Adrenal gland (tissue), 12 donors: ENCODE results near the gene MINDY3. TPM values are rescaled to one million over a fixed set of nuclear protein-coding genes. Genes with fewer than 3 reads are reported as not detected.

Source experiments
- DNase-seq, 7 donors: peaks; one replicate each; pipeline ENCODE4 v3.0.0-alpha.2; 2019 to 2020
- H3K27ac ChIP-seq, 5 donors: fragments of 200-600 bp; sonication (generic) in 4 of 5; 1 replicate in 3 of 5; 2 replicates in 2 of 5; pipeline versions ENCODE4 v1.5.1 to v1.8.0; 2016 to 2020; ENCODE audit warnings: mild to moderate bottlenecking in 1 of 5
- H3K27me3 ChIP-seq: fragments of 200-600 bp; 2 replicates; pipeline ENCODE4 v1.8.0; 2021
- H3K36me3 ChIP-seq, 2 donors: fragments of 200-600 bp; replicated peaks in 1 of 2; 1 replicate in 1 of 2; 2 replicates in 1 of 2; pipeline versions ENCODE4 v1.5.1 to v1.8.0; 2018 to 2022
- H3K4me1 ChIP-seq, 2 donors: fragments of 200-600 bp; replicated peaks in 1 of 2; 1 replicate in 1 of 2; 2 replicates in 1 of 2; pipeline versions ENCODE4 v1.5.1 to v1.8.0; 2018 to 2021
- H3K4me3 ChIP-seq, 4 donors: fragments of 200-600 bp; sonication (generic) in 3 of 4; one replicate each; pipeline ENCODE4 v1.5.1; 2016 to 2018
- H3K9me3 ChIP-seq, 3 donors: fragments of 200-600 bp; sonication (generic) in 1 of 3; replicated peaks in 1 of 3; 1 replicate in 2 of 3; 2 replicates in 1 of 3; pipeline versions ENCODE4 v1.5.1 to v1.8.0; 2016 to 2021
- POLR2A ChIP-seq, 2 donors: fragments of 450-650 bp; IDR thresholded peaks; one replicate each; pipeline ENCODE4 v1.6.1; 2017; ENCODE audit warnings: antibody characterized with exemption in 2 of 2, mild to moderate bottlenecking in 2 of 2, moderate library complexity in 1 of 2
- WGBS, 4 donors: extraction: QIAGEN DNeasy Blood & Tissue Kit in 2 of 4; methylation state at CpG; one replicate each; pipeline versions ENCODE4 v1.1.5 to v1.1.7; 2013 to 2017; 5-methylcytosine and 5-hydroxymethylcytosine counted together
- intact Hi-C, 2 donors: fragments of 100-400 bp; cut with DNase I; formaldehyde crosslinking; loops; one replicate each; pipeline versions ENCODE4 v1.14.1 to v1.15.0; 2022 to 2023
- polyA plus RNA-seq, 3 donors: library from polyadenylated mRNA; stranded (reverse); fragments of 200-250 nt in 2 of 3; fragments of 350-450 nt in 1 of 3; fragmentation: Illumina TruSeq in 1 of 3; extraction: RNeasy Lipid Tissue Mini Kit (QIAGEN cat#74804) in 1 of 3; gene quantifications; one replicate each; pipeline ENCODE4 v1.2.3, GENCODE V29; 2013 to 2014
- total RNA-seq, 9 donors: library from RNA; depleted of rRNA in 4 of 9; stranded (reverse); fragments of >200 nt in 4 of 9; fragments of 120-200 nt in 1 of 9; fragmentation: NEBNext Ultra II Directional in 1 of 9; extraction: Animal tissue kit (Norgen Biotek cat#: 25700) in 1 of 9; gene quantifications; one replicate each; pipeline versions ENCODE4 v1.1.0 to v1.2.4, GENCODE V29; 2013 to 2023
- TF ChIP-seq, protein P1 (sequence below), 6 experiments: fragments of 450-650 bp in 4 of 6; fragments of 200-600 bp in 2 of 6; sonication (generic) in 1 of 6; IDR thresholded peaks; 1 replicate in 5 of 6; 2 replicates in 1 of 6; pipeline versions ENCODE4 v1.5.1 to v1.8.0; 2016 to 2021; ENCODE audit warnings: antibody characterized with exemption in 6 of 6, mild to moderate bottlenecking in 2 of 6, moderate library complexity in 1 of 6
- donor health status: healthy with polysubstance abuse.
- donor health status: Bipolar disorder and iron deficiency.
- donor health status: DM: yes; HTN: yes; CAD: no.
- donor health status: DM: no; HTN: no; CAD: no.
- donor health status: DM: no; HTN: no; CAD: no.
- donor health status: DM: yes; HTN: yes; CAD: no.

MINDY3 gene
- total and polyA plus RNA-seq, 12 donors = 16.7 to 40.3 (median 32.2) TPM

DNA sequence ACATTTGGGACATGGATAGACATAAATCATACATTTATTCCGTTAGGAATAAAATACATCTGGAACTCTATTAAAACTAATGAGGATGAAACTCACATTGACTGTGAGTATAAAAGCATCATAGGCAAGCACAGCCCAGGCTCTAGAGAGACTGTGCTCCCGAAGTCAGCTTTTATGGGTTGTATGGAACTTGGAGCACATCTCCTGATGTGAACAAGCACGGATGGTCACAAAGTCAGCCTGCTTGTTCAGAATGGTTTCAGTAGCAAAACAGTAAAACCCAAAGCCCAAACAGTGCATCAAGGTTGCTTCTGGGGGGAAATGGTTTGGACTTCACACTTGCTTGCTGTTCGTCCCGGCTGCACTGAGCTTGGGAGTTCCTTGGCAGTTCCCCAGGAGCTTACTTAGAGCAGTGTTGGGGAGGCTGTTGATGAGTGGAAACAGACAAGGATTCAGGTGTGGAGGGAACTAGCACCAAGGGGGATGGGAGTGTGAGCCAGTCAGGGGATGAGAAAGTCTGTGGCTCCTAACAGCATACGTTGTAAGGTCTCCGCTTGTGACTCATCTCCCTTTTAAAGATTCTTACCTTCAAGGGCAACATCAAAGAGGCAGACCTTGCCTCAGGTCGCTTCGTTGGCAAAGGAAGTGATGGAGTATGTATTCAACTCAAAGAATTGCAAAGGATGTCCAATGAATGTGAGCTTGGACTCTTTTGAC, 120.9 kb downstream of the MINDY3 start:
- no peaks in the 10 kb centered on the region for H3K9me3 ChIP-seq
- H3K4me3 ChIP-seq = no peak overlapping the region
- DNase-seq = no peak
- no peaks in the 10 kb centered on the region for H3K36me3 ChIP-seq
- intact Hi-C loops = no loop called here
- TF ChIP-seq POLR2A (IDR thresholded peaks at IDR 0.05) = no peak
- TF ChIP-seq, protein P1, sequence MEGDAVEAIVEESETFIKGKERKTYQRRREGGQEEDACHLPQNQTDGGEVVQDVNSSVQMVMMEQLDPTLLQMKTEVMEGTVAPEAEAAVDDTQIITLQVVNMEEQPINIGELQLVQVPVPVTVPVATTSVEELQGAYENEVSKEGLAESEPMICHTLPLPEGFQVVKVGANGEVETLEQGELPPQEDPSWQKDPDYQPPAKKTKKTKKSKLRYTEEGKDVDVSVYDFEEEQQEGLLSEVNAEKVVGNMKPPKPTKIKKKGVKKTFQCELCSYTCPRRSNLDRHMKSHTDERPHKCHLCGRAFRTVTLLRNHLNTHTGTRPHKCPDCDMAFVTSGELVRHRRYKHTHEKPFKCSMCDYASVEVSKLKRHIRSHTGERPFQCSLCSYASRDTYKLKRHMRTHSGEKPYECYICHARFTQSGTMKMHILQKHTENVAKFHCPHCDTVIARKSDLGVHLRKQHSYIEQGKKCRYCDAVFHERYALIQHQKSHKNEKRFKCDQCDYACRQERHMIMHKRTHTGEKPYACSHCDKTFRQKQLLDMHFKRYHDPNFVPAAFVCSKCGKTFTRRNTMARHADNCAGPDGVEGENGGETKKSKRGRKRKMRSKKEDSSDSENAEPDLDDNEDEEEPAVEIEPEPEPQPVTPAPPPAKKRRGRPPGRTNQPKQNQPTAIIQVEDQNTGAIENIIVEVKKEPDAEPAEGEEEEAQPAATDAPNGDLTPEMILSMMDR (IDR thresholded peaks at IDR 0.05) = no peak
- H3K27me3 ChIP-seq = no peaks in the 10 kb centered on the region
- WGBS, 4 donors = 44 to 51% (median 47%) methylated on average over 9 of the region's 9 CpGs
- no peak overlapping the region for H3K27ac ChIP-seq
- H3K4me1 ChIP-seq = no peaks in the 10 kb centered on the region

DNA sequence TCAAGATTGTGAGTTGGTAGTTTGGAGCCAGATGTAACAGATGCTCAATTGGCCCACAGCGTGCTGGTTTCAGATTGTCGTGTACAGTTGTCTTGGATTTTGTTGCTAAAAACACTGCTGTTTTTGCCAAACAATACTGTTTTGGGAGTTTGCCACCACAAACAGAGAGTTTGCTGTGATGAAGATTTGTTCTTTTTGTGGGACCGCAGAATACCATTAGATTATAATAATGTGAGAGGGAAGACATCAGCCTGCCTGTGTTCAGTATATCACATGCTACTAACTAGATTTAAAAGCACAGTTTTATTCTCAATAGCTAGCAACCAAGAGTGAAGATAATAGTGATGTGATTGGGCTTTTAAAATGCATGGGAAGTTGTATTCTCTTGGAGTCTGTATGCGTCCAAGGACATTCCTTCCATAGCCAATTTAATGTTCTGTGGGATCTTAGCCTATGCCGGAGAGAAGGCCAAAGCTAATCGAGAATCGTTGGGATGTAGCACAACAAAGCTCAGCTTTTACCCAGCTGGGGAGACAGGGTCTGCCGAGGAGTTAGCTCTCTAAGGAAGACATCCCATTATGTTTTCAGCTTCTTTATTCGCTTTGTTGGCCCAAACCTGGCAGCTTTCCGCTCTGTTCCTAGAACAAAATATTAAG, 121.9 kb downstream of the MINDY3 start:
- H3K27me3 ChIP-seq = no peaks in the 10 kb centered on the region
- H3K9me3 ChIP-seq = no peaks in the 10 kb centered on the region
- no peak for TF ChIP-seq POLR2A (IDR thresholded peaks at IDR 0.05)
- TF ChIP-seq, protein P1 (IDR thresholded peaks at IDR 0.05) = no peak
- 62 to 71% (median 69%) methylated on average over 10 of the region's 10 CpGs for WGBS, 4 donors
- peak overlapping the region in 1 of 5 donors; percentile 45 for H3K27ac ChIP-seq
- DNase-seq = no peak
- no peak overlapping the region for H3K4me3 ChIP-seq
- intact Hi-C loops = no loop called here
- no peaks in the 10 kb centered on the region for H3K36me3 ChIP-seq
- H3K4me1 ChIP-seq = no peaks in the 10 kb centered on the region

DNA sequence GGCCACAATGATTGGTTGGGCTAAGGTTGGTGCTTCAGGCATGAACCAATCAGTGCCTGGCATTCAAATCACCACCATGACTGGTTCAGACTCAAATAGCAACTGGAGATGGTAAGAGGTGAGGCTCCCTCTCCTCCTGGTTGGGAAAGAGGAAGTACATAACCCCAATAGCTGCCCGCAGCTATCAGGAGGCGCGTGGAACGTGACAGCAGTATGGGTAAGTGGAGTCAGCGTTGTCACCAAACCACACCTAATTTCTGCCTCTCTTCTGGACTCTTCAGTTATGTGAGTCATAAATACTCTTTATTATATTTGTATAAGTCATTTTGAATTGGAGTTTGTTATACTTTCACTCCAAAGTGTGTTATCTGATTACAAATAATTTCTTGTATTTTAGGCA, 122.7 kb downstream of the MINDY3 start:
- H3K9me3 ChIP-seq = no peaks in the 10 kb centered on the region
- no peaks in the 10 kb centered on the region for H3K36me3 ChIP-seq
- 78 to 90% (median 81%) methylated on average over 5 of the region's 5 CpGs for WGBS, 4 donors
- intact Hi-C loops = no loop called here
- H3K4me3 ChIP-seq = no peak overlapping the region
- H3K27me3 ChIP-seq = no peaks in the 10 kb centered on the region
- no peak for TF ChIP-seq POLR2A (IDR thresholded peaks at IDR 0.05)
- TF ChIP-seq, protein P1 (IDR thresholded peaks at IDR 0.05) = no peak
- H3K4me1 ChIP-seq = no peaks in the 10 kb centered on the region
- H3K27ac ChIP-seq = no peak overlapping the region
- DNase-seq = no peak

DNA sequence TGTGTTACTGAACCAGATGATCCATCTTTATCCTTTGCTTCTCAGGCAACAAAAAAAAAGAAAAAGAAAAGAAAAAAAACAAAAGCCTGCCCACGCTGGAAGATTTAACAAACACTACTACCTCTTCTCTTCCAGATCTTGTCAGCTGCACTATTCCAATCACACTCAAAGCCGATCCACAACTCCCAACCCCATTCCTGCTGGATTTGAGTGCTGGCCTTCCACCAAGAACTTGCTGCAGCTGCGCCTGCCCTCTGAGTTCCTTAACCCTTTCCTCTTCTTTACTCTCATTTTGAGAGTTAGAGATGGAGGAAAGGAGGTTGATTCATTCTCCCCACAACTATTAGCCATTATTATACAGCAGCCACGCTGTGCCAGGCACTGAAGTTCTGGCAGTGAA, 124.5 kb downstream of the MINDY3 start:
- DNase-seq = no peak
- intact Hi-C loops = no loop called here
- Histone ChIP-seq H3K27ac (no peak overlapping the region), H3K36me3 (no peaks in the 10 kb centered on the region), H3K4me3 (no peak overlapping the region), H3K4me1 (no peaks in the 10 kb centered on the region), H3K27me3 (no peaks in the 10 kb centered on the region), H3K9me3 (no peaks in the 10 kb centered on the region)
- no peak for TF ChIP-seq POLR2A (IDR thresholded peaks at IDR 0.05)
- TF ChIP-seq, protein P1 (IDR thresholded peaks at IDR 0.05) = no peak
- 36 to 54% (median 42%) methylated on average over 4 of the region's 4 CpGs for WGBS, 4 donors
